Caco-2 (cell line): Measurements from ENCODE around the gene FOXR1. TPM values are rescaled to one million over a fixed set of nuclear protein-coding genes. Genes with fewer than 3 reads are reported as not detected.

Source experiments
- BruUV-seq: library from RNA; stranded (reverse); fragments of 400-500 nt; replicated peaks from 2 replicates; lab custom pipeline; 2021; lab: Mats Ljungman, UMichigan
- CTCF ChIA-PET: fragments of 300-600 bp; sonication (Branson Sonifier 250); formaldehyde crosslinking; loops from one replicate; lab custom pipeline; 2022; ENCODE audit warnings: antibody characterized with exemption; lab: Charles Lee
- POLR2A ChIA-PET: fragments of 300-600 bp; sonication (Branson Sonifier 250); formaldehyde crosslinking; loops from one replicate; lab custom pipeline; 2022; ENCODE audit warnings: antibody characterized with exemption; lab: Charles Lee
- DNase-seq, 2 experiments: peaks; one replicate each; pipeline versions ENCODE4 v3.0.0 to v3.0.0-alpha.2; 2020 to 2022
- H3K27me3 ChIP-seq: replicated peaks from 2 replicates; pipeline ENCODE4 v1.6.0; 2011; ENCODE audit warnings: low read length; ENCODE audit not compliant: control insufficient read depth, insufficient read depth
- H3K36me3 ChIP-seq: 2 replicates; pipeline ENCODE4 v1.5.1; 2011; ENCODE audit warnings: low read length; ENCODE audit not compliant: control insufficient read depth, insufficient read depth
- H3K4me1 ChIP-seq: fragments of 250-450 bp; sonication (Bioruptor Pico); 2 replicates; pipeline ENCODE4 v1.5.1; 2020; ENCODE audit warnings: mild to moderate bottlenecking
- H3K4me3 ChIP-seq: 2 replicates; pipeline ENCODE4 v1.5.1; 2011; ENCODE audit warnings: low read depth, mild to moderate bottlenecking, control low read depth, low read length
- H3K9me3 ChIP-seq: fragments of 250-450 bp; sonication (Bioruptor Pico); 2 replicates; pipeline ENCODE4 v1.5.1; 2020; ENCODE audit warnings: mild to moderate bottlenecking, moderate library complexity
- H3K27ac Mint-ChIP-seq: one replicate; pipeline ENCODE4 v1.8.0; 2022; ENCODE audit warnings: mixed read lengths; ENCODE audit not compliant: unreplicated experiment
- H3K27me3 Mint-ChIP-seq: one replicate; pipeline ENCODE4 v1.8.0; 2022; ENCODE audit warnings: mixed read lengths; ENCODE audit not compliant: insufficient read depth, unreplicated experiment
- H3K36me3 Mint-ChIP-seq: one replicate; pipeline ENCODE4 v1.8.0; 2022; ENCODE audit warnings: mild to moderate bottlenecking, mixed read lengths; ENCODE audit not compliant: insufficient read depth, unreplicated experiment
- H3K4me1 Mint-ChIP-seq: one replicate; pipeline ENCODE4 v1.8.0; 2022; ENCODE audit warnings: low read depth, mixed read lengths; ENCODE audit not compliant: unreplicated experiment
- H3K4me3 Mint-ChIP-seq: one replicate; pipeline ENCODE4 v1.8.0; 2022; ENCODE audit warnings: mild to moderate bottlenecking, moderate library complexity, mixed read lengths; ENCODE audit not compliant: unreplicated experiment
- H3K9me3 Mint-ChIP-seq: one replicate; pipeline ENCODE4 v1.8.0; 2022; ENCODE audit warnings: mixed read lengths; ENCODE audit not compliant: unreplicated experiment
- intact Hi-C: fragments of 100-400 bp; cut with micrococcal nuclease; formaldehyde crosslinking; loops from one replicate; pipeline ENCODE4 v1.10.0; 2022; ENCODE audit not compliant: unreplicated experiment
- total RNA-seq: library from RNA; stranded (reverse); gene quantifications from 2 replicates; pipeline ENCODE4 v1.2.3, GENCODE V29; 2022
- TF ChIP-seq, protein P1 (sequence below), 2 experiments: fragments of 200-600 bp in 1 of 2; IDR thresholded peaks; 1 replicate in 1 of 2; 2 replicates in 1 of 2; pipeline versions ENCODE4 v1.5.1 to v1.8.0; 2011 to 2022; ENCODE audit warnings: antibody characterized with exemption in 1 of 2, control low read depth in 1 of 2, inconsistent platforms in 1 of 2, low read depth in 1 of 2, low read length in 1 of 2, mild to moderate bottlenecking in 1 of 2, moderate library complexity in 1 of 2; ENCODE audit not compliant: insufficient read depth in 1 of 2, severe bottlenecking in 1 of 2, unreplicated experiment in 1 of 2

Gene FOXR1
- total RNA-seq, 1 experiment from 2014 or later: not detected

DNA sequence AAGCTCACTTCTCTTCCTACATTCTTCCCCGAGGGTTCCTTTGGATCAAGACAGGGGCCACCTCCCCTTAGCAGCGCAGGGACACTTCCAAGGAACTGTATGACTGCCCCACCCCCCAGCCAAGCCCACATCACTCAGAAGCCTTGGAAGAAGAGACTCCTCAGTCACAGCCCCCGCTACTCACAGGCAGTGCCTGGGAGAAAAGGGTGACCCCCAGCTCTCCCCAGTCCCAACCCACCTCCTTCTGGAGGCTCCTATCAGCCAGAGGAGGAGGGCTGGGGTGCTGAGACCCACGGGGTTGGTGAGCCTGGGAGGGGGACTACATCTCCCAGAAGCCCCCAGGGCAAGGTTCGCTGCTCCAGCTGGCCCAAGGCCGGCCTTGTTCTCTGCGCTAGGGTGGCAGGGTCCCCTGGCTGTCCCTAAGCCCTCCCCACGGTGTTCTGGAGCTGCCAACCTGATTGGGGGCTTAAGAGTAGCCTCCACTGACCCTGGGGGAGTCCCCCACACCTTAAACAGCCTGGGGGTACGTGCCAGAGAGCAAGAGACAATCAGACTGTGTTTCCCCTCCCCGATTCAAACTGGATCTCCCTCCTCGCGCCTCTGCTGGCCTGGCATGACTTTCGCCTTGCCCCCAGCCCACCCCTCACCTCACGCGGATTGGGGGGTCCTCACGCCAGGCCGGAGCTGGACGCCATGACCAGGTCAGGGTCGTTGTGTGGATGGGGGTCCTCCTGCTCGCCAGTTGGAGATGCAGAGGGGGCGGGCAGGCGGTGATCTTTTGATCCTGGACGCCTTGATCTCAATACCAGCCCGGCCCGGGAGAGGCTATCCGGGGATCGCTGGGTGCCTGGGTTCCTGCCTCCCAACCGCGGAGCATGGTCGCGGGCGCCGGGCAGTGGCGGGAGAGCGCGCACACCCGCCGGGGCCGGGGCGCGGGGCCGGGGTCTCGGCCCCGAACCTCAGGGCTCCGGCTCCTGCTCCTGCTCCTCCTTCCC is 46.7 kb upstream of the FOXR1 start:
- H3K36me3 ChIP-seq: no peaks in the 10 kb centered on the region
- Mint-ChIP-seq H3K36me3 (peaks cover 52% of the 10 kb centered on the region), H3K27ac (peak overlapping the region; percentile 27), H3K27me3 (no peaks in the 10 kb centered on the region), H3K9me3 (no peaks in the 10 kb centered on the region), H3K4me1 (peaks cover 34% of the 10 kb centered on the region), H3K4me3 (peak overlapping the region; percentile 78)
- ChIA-PET POLR2A (interaction anchor here (0.6 to 2.0 kb wide), 8 partner anchors 8 to 1598 kb away, joined by 3 to 140 read pairs (median 5); partner anchors contain the start of genes CENATAC and DPAGT1), CTCF (interaction anchor here (0.6 to 1.1 kb wide), 11 partner anchors 8 to 235 kb away, joined by 3 to 15 read pairs (median 4); partner anchors contain the start of genes DDX6 and VPS11)
- H3K27me3 ChIP-seq: no peaks in the 10 kb centered on the region
- intact Hi-C loops: no loop called here
- BruUV-seq: TSS peak; percentile 18
- peak; percentile 75 to 80 for DNase-seq
- H3K4me1 ChIP-seq: peaks cover 55% of the 10 kb centered on the region
- TF ChIP-seq, protein P1, sequence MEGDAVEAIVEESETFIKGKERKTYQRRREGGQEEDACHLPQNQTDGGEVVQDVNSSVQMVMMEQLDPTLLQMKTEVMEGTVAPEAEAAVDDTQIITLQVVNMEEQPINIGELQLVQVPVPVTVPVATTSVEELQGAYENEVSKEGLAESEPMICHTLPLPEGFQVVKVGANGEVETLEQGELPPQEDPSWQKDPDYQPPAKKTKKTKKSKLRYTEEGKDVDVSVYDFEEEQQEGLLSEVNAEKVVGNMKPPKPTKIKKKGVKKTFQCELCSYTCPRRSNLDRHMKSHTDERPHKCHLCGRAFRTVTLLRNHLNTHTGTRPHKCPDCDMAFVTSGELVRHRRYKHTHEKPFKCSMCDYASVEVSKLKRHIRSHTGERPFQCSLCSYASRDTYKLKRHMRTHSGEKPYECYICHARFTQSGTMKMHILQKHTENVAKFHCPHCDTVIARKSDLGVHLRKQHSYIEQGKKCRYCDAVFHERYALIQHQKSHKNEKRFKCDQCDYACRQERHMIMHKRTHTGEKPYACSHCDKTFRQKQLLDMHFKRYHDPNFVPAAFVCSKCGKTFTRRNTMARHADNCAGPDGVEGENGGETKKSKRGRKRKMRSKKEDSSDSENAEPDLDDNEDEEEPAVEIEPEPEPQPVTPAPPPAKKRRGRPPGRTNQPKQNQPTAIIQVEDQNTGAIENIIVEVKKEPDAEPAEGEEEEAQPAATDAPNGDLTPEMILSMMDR (IDR thresholded peaks at IDR 0.05; ENCODE audit: insufficient read depth in 1 of 2, low read depth in 1 of 2, low read length in 1 of 2, severe bottlenecking in 1 of 2, unreplicated experiment in 1 of 2): no peak
- no peaks in the 10 kb centered on the region for H3K9me3 ChIP-seq
- H3K4me3 ChIP-seq: peak overlapping the region; percentile 92

DNA sequence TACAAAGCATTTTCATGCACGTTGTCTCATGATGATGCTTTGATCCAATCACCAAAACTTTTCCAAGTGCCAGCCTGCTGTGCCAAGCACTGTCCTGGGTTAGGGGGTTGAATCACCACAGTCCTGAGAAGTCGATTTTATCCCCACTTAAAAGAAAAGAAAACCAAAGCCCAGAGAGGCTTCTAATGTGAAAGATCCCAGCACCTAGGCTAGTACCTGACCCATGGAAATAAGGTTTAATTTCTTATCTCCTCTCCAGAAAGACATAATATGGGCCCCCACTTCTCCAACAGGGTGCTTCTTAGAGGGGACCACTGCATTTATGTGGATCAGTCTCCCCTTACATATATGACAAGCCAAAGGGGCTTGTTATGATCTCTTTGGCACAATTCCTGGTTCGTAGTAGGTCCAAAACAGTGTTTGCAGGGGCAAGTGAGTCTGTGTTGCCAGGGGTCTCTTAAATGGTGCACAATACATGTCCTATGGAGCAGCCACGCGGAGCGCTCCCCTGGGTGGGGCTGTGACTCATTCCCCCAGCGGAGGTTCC is 43.9 kb upstream of the FOXR1 start:
- Mint-ChIP-seq H3K9me3 (no peaks in the 10 kb centered on the region), H3K36me3 (peaks cover 39% of the 10 kb centered on the region), H3K27ac (peak overlapping the region; percentile 84), H3K4me3 (peak overlapping the region; percentile 79), H3K27me3 (no peaks in the 10 kb centered on the region), H3K4me1 (peaks cover 27% of the 10 kb centered on the region)
- DNase-seq: no peak
- ChIA-PET CTCF (interaction anchor here (0.6 to 4.9 kb wide), 12 partner anchors 11 to 307 kb away, joined by 3 to 170 read pairs (median 4); partner anchors contain the start of genes DDX6 and UPK2), POLR2A (interaction anchor here (1.4 to 4.3 kb wide), 2 partner anchors 10 to 17 kb away, joined by 9 to 171 read pairs; no protein-coding TSS in a partner anchor)
- no TSS peak for BruUV-seq
- intact Hi-C loops: loop anchor here (1.0 kb wide), 2 partner anchors 20 to 29 kb away; partner anchors contain the start of gene UPK2
- Histone ChIP-seq H3K27me3 (no peaks in the 10 kb centered on the region), H3K4me1 (peaks cover 33% of the 10 kb centered on the region), H3K9me3 (no peaks in the 10 kb centered on the region), H3K36me3 (no peaks in the 10 kb centered on the region), H3K4me3 (peak overlapping the region; percentile 64)
- TF ChIP-seq, protein P1 (IDR thresholded peaks at IDR 0.05; ENCODE audit: insufficient read depth in 1 of 2, low read depth in 1 of 2, low read length in 1 of 2, severe bottlenecking in 1 of 2, unreplicated experiment in 1 of 2): no peak
